HEK293 (cell line): ENCODE data around the gene XAGE3.
"Not testable (repeated sequence)": the region's sequence is repeated elsewhere in the genome, so short reads cannot be mapped to it uniquely, and the experiment has no call there.

ENCODE experiments used
- ATF2 ChIP-seq: fragments of 450-650 bp; formaldehyde crosslinking; IDR thresholded peaks from 2 replicates; pipeline ENCODE4 v1.5.1; 2016; ENCODE audit warnings: missing biosample characterization, missing genetic modification characterization, low read depth
- KLF17 ChIP-seq: fragments of 450-650 bp; formaldehyde crosslinking; IDR thresholded peaks from 2 replicates; pipeline ENCODE4 v1.5.1; 2016; ENCODE audit warnings: missing biosample characterization, missing genetic modification characterization
- ZNF19 ChIP-seq: fragments of 450-650 bp; formaldehyde crosslinking; IDR thresholded peaks from 2 replicates; pipeline ENCODE4; 2016; ENCODE audit warnings: missing biosample characterization, missing genetic modification characterization, low read depth
- ZNF510 ChIP-seq: fragments of 450-650 bp; formaldehyde crosslinking; IDR thresholded peaks from 2 replicates; pipeline ENCODE4 v1.5.1; 2018; ENCODE audit warnings: mild to moderate bottlenecking, missing genetic modification characterization, missing biosample characterization; ENCODE audit not compliant: insufficient replicate concordance
- TF ChIP-seq, protein P1 (sequence below): fragments of 450-650 bp; formaldehyde crosslinking; IDR thresholded peaks from 2 replicates; pipeline ENCODE4 v1.5.1; 2016; ENCODE audit warnings: missing biosample characterization, missing genetic modification characterization
- TF ChIP-seq, protein P2 (sequence below): sonication (generic); formaldehyde crosslinking; IDR thresholded peaks from 2 replicates; pipeline ENCODE4 v1.8.1; 2022; ENCODE audit warnings: mild to moderate bottlenecking, moderate library complexity, missing genetic modification reagents

DNA sequence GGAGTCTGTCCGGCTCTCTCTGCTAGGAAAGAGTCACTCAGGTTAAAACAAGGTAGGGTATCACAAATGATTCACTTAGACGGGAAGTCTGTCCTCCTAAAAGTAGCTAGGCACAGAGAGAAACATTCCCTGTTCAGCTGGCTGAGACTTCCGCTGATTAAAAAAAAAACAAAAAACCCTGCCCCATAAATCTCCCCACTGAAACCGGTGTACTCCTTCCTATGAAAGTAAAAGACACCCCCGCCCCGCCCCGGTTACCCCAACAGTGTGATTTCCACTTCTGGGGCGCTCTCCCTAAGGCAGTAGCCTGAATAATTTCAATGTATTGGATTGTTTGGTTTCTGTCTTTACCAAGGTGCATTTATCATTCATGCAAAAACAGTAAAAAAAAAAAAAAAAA, 28.6 kb upstream of the XAGE3 start:
- TF ChIP-seq ZNF510 (tag by site-specific recombination); ATF2; KLF17 (tag by site-specific recombination); ZNF19: not testable (repeated sequence)
- TF ChIP-seq, protein P1, sequence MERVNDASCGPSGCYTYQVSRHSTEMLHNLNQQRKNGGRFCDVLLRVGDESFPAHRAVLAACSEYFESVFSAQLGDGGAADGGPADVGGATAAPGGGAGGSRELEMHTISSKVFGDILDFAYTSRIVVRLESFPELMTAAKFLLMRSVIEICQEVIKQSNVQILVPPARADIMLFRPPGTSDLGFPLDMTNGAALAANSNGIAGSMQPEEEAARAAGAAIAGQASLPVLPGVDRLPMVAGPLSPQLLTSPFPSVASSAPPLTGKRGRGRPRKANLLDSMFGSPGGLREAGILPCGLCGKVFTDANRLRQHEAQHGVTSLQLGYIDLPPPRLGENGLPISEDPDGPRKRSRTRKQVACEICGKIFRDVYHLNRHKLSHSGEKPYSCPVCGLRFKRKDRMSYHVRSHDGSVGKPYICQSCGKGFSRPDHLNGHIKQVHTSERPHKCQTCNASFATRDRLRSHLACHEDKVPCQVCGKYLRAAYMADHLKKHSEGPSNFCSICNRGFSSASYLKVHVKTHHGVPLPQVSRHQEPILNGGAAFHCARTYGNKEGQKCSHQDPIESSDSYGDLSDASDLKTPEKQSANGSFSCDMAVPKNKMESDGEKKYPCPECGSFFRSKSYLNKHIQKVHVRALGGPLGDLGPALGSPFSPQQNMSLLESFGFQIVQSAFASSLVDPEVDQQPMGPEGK (tag by site-specific recombination), result not testable (repeated sequence)
- TF ChIP-seq, protein P2, sequence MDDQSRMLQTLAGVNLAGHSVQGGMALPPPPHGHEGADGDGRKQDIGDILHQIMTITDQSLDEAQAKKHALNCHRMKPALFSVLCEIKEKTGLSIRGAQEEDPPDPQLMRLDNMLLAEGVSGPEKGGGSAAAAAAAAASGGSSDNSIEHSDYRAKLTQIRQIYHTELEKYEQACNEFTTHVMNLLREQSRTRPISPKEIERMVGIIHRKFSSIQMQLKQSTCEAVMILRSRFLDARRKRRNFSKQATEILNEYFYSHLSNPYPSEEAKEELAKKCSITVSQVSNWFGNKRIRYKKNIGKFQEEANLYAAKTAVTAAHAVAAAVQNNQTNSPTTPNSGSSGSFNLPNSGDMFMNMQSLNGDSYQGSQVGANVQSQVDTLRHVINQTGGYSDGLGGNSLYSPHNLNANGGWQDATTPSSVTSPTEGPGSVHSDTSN (CRISPR knock-in tag), result not testable (repeated sequence)
